Liver (tissue), 9 donors: ENCODE results near the gene FA2H. TPM values are rescaled to one million over a fixed set of nuclear protein-coding genes. Genes with fewer than 3 reads are reported as not detected.

Source experiments
- DNase-seq: peaks from one replicate; pipeline ENCODE4 v3.0.0-alpha.2; 2017; ENCODE audit warnings: low spot score
- H3K27ac ChIP-seq, 2 donors: one replicate each; pipeline ENCODE4 v1.7.0; 2013; ENCODE audit warnings: inconsistent platforms in 2 of 2, low read length in 2 of 2, control low read depth in 1 of 2, low read depth in 1 of 2, mild to moderate bottlenecking in 1 of 2
- H3K27me3 ChIP-seq, 4 donors: one replicate each; pipeline versions ENCODE4 v1.6.1 to v1.7.0; 2013; ENCODE audit warnings: low read length in 3 of 4, inconsistent platforms in 1 of 4, mild to moderate bottlenecking in 1 of 4, moderate library complexity in 1 of 4; ENCODE audit not compliant: control insufficient read depth in 4 of 4, insufficient read depth in 4 of 4
- H3K36me3 ChIP-seq, 4 donors: one replicate each; pipeline versions ENCODE4 v1.6.1 to v1.7.0; 2013; ENCODE audit warnings: low read length in 3 of 4, mild to moderate bottlenecking in 3 of 4, low read depth in 1 of 4, moderate library complexity in 1 of 4; ENCODE audit not compliant: control insufficient read depth in 4 of 4, insufficient read depth in 3 of 4
- H3K4me1 ChIP-seq, 4 donors: one replicate each; pipeline versions ENCODE4 v1.6.1 to v1.7.0; 2013; ENCODE audit warnings: low read length in 3 of 4, mild to moderate bottlenecking in 3 of 4, moderate library complexity in 1 of 4; ENCODE audit not compliant: control insufficient read depth in 4 of 4, insufficient read depth in 4 of 4
- H3K4me3 ChIP-seq, 3 donors: one replicate each; pipeline versions ENCODE4 v1.6.1 to v1.7.0; 2013; ENCODE audit warnings: low read length in 3 of 3, control low read depth in 1 of 3, low read depth in 1 of 3, mild to moderate bottlenecking in 1 of 3
- H3K9ac ChIP-seq, 2 donors: one replicate each; pipeline ENCODE4 v1.7.0; 2013; ENCODE audit warnings: low read length in 2 of 2, mild to moderate bottlenecking in 2 of 2, moderate library complexity in 2 of 2, control low read depth in 1 of 2, low read depth in 1 of 2
- H3K9me3 ChIP-seq, 4 donors: one replicate each; pipeline versions ENCODE4 v1.6.1 to v1.7.0; 2013; ENCODE audit warnings: low read length in 3 of 4; ENCODE audit not compliant: control insufficient read depth in 4 of 4
- CTCF ChIP-seq: fragments of 150-350 bp; IDR thresholded peaks from 2 replicates; pipeline ENCODE4 v1.5.1; 2017; ENCODE audit warnings: improper control_type of control experiment, low read depth, low read length; ENCODE audit not compliant: missing input control
- FOXA2 ChIP-seq: IDR thresholded peaks from 2 replicates; pipeline ENCODE4 v1.6.1; 2016; ENCODE audit warnings: antibody characterized with exemption
- GABPA ChIP-seq, 2 donors: IDR thresholded peaks in 1 of 2; conservative IDR thresholded peaks in 1 of 2; 2 replicates each; pipeline ENCODE4 v1.6.1; 2016; ENCODE audit warnings: antibody characterized with exemption in 2 of 2, mild to moderate bottlenecking in 1 of 2, moderate library complexity in 1 of 2
- HNF4A ChIP-seq, 2 donors: conservative IDR thresholded peaks; 2 replicates each; pipeline ENCODE4 v1.6.1; 2016; ENCODE audit warnings: antibody characterized with exemption in 2 of 2, mild to moderate bottlenecking in 2 of 2
- NR2F2 ChIP-seq: IDR thresholded peaks from 2 replicates; pipeline ENCODE4 v1.6.1; 2016; ENCODE audit warnings: antibody characterized with exemption
- RAD21 ChIP-seq, 2 donors: IDR thresholded peaks; 2 replicates each; pipeline ENCODE4 v1.6.1; 2016; ENCODE audit warnings: antibody characterized with exemption in 2 of 2, mild to moderate bottlenecking in 2 of 2
- REST ChIP-seq: IDR thresholded peaks from 2 replicates; pipeline ENCODE4 v1.6.1; 2016; ENCODE audit warnings: antibody characterized with exemption, mild to moderate bottlenecking
- YY1 ChIP-seq: IDR thresholded peaks from 2 replicates; pipeline ENCODE4 v1.6.1; 2016; ENCODE audit warnings: antibody characterized with exemption, mild to moderate bottlenecking
- ZBTB33 ChIP-seq: IDR thresholded peaks from 2 replicates; pipeline ENCODE4 v1.6.1; 2016; ENCODE audit warnings: antibody characterized with exemption
- WGBS: extraction: QIAGEN DNeasy Blood & Tissue Kit; methylation state at CpG from one replicate; pipeline ENCODE4 v1.1.7; 2013; 5-methylcytosine and 5-hydroxymethylcytosine counted together
- polyA plus RNA-seq, 2 donors: library from polyadenylated mRNA; stranded (reverse) in 1 of 2; unstranded in 1 of 2; fragments of 200-250 nt in 1 of 2; fragments of >200 nt in 1 of 2; fragmentation: Nextera tagmentation in 1 of 2; extraction: Ambion mirVana in 1 of 2; gene quantifications; one replicate each; pipeline versions ENCODE4 v1.2.1 to v1.2.3, GENCODE V29; 2013 to 2015
- total RNA-seq, 2 donors: library from RNA; depleted of rRNA; stranded (reverse); fragments of >200 nt; gene quantifications; one replicate each; pipeline ENCODE4 v1.2.3, GENCODE V29; 2014
- TF ChIP-seq, protein P1 (sequence below): IDR thresholded peaks from 2 replicates; pipeline ENCODE4 v1.6.1; 2016; ENCODE audit warnings: antibody characterized with exemption
- donor health status: healthy.
- donor health status: healthy.
- donor health status: healthy.
- donor health status: healthy.
- donor health status: healthy.

Gene FA2H
- total and polyA plus RNA-seq, 4 donors, result 0.02 to 0.17 (median 0.14) TPM; not detected in 1

DNA sequence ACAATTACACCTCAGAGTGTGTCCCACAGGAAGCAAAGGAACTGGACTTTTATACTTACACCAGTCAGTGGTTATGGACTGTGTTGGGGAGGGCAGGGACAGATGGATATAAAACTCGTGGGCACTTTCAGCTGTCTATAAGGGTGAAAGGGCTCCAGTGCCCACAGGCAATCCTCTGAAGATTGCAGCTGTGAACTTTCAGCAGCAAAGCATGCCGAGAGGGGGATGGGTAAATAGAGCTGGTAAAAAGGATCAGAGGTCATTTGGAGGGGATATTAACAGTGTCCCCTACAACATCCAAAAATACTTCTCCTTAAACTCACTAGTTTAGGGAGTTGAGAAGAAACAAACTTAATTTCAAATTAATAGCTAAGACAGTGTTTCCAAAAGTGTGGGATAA is 94.6 kb downstream of the FA2H start:
- DNase-seq, result no peak
- H3K9me3 ChIP-seq, result no peaks in the 10 kb centered on the region
- peaks cover 0 to 21% (median 9%) of the 10 kb centered on the region in 4 donors for H3K36me3 ChIP-seq
- H3K4me3 ChIP-seq, result no peak overlapping the region
- H3K27ac ChIP-seq, result no peak overlapping the region
- 43% methylated on average over 2 of the region's 2 CpGs for WGBS
- H3K9ac ChIP-seq, result no peak overlapping the region
- H3K4me1 ChIP-seq, result no peaks in the 10 kb centered on the region
- TF ChIP-seq NR2F2 (no peak), ZBTB33 (no peak), REST (no peak), CTCF (no peak), RAD21 (IDR thresholded peaks at IDR 0.05) (no peak)
- TF ChIP-seq, protein P1, sequence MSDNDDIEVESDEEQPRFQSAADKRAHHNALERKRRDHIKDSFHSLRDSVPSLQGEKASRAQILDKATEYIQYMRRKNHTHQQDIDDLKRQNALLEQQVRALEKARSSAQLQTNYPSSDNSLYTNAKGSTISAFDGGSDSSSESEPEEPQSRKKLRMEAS, result no peak
- H3K27me3 ChIP-seq, result no peaks in the 10 kb centered on the region

DNA sequence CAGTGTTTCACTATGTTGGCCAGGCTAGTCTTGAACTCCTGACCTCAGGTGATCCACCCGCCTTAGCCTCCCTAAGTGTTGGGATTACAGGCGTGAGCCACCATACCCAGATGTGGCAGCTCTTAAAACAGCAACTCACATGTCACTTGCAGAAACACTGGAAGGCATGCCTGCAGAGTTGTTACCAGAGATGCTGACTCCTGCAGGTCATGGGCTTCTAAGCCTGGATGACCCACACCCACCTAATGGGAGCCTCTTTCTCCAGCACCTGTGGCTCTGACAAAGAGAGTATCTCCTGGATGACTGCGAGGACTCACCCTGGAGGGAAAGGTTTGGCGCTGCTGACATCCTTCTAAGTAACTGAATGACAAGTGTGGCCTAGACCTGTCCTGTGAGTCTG is 96.8 kb downstream of the FA2H start:
- no peaks in the 10 kb centered on the region for H3K9me3 ChIP-seq
- H3K4me1 ChIP-seq, result no peaks in the 10 kb centered on the region
- no peaks in the 10 kb centered on the region for H3K27me3 ChIP-seq
- TF ChIP-seq, protein P1, result no peak
- TF ChIP-seq CTCF (no peak), GABPA (IDR thresholded peaks at IDR 0.05 in 1 of 2, conservative IDR thresholded peaks at IDR 0.05 in 1 of 2) (no peak), HNF4A (conservative IDR thresholded peaks at IDR 0.05) (no peak), YY1 (no peak), NR2F2 (no peak), FOXA2 (no peak), ZBTB33 (no peak), REST (no peak)
- H3K27ac ChIP-seq, result no peak overlapping the region
- peaks cover 2 to 27% (median 9%) of the 10 kb centered on the region in 4 donors for H3K36me3 ChIP-seq
- H3K9ac ChIP-seq, result no peak overlapping the region
- WGBS, result 95% methylated on average over 4 of the region's 4 CpGs
- H3K4me3 ChIP-seq, result no peak overlapping the region
- DNase-seq, result no peak
